RWPE1 (cell line): Measurements from ENCODE around the gene MRTFB.
A peak's percentile ranks its signal among the peaks of the same experiment; 100 is the strongest.

ENCODE experiments used
- CTCF ChIA-PET: fragments of 350-600 bp; sonication (Branson Sonifier 250); formaldehyde crosslinking; extraction: SDS; loops from one replicate; lab custom pipeline; 2021; lab: Yijun Ruan, JAX
- POLR2A ChIA-PET: fragments of 400-600 bp; formaldehyde crosslinking; extraction: SDS; loops from one replicate; lab custom pipeline; 2020; ENCODE audit warnings: antibody characterized with exemption; ENCODE audit not compliant: low non-redundant PET; lab: Yijun Ruan, JAX
- DNase-seq: peaks from one replicate; pipeline ENCODE4 v3.0.0; 2012; ENCODE audit warnings: low spot score
- H3K27ac ChIP-seq: fragments of 450-650 bp; 2 replicates; pipeline ENCODE4 v1.5.1; 2017
- CTCF ChIP-seq: fragments of 450-650 bp; conservative IDR thresholded peaks from 2 replicates; pipeline ENCODE4 v1.5.1; 2017; ENCODE audit warnings: low read depth, mild to moderate bottlenecking

MRTFB gene

GRCh38 chr16:14301169-14302030 lies 230.3 kb downstream of the MRTFB start:
- DNase-seq = peak; percentile 53
- TF ChIP-seq CTCF = peak; percentile 21; the same call in 1 of the 2 replicates
- CTCF ChIA-PET = interaction anchor here (0.6 to 3.5 kb wide), 6 partner anchors 9 to 288 kb away, joined by 3 to 14 read pairs (median 4); no protein-coding TSS in a partner anchor
- H3K27ac ChIP-seq = peak overlapping the region; percentile 90
- POLR2A ChIA-PET = interaction anchor here (0.7 kb wide), 1 partner anchor 188 kb away, joined by 3 read pairs; no protein-coding TSS in a partner anchor

GRCh38 chr16:14302031-14302398 lies 230.9 kb downstream of the MRTFB start:
- peak; percentile 71 for DNase-seq
- POLR2A ChIA-PET = no interaction called here
- peak overlapping the region; percentile 90 for H3K27ac ChIP-seq
- CTCF ChIA-PET = interaction anchor here (0.7 to 0.9 kb wide), 2 partner anchors 30 to 288 kb away, joined by 3 to 4 read pairs; no protein-coding TSS in a partner anchor
- TF ChIP-seq CTCF = no peak

GRCh38 chr16:14302399-14303181 lies 231.5 kb downstream of the MRTFB start:
- no peak for DNase-seq
- ChIA-PET POLR2A (interaction anchor here (0.7 kb wide), 1 partner anchor 32 kb away, joined by 5 read pairs; no protein-coding TSS in a partner anchor), CTCF (interaction anchor here (0.7 to 0.8 kb wide), 2 partner anchors 199 to 687 kb away, joined by 3 to 4 read pairs; no protein-coding TSS in a partner anchor)
- peak overlapping the region; percentile 90 for H3K27ac ChIP-seq
- no peak for TF ChIP-seq CTCF

GRCh38 chr16:14303182-14303618 lies 232.1 kb downstream of the MRTFB start:
- no peak for TF ChIP-seq CTCF
- peak overlapping the region; percentile 90 for H3K27ac ChIP-seq
- DNase-seq = no peak
- ChIA-PET CTCF (interaction anchor here (0.7 to 0.8 kb wide), 3 partner anchors 17 to 687 kb away, joined by 3 to 7 read pairs (median 4); no protein-coding TSS in a partner anchor), POLR2A (interaction anchor here (0.5 to 0.7 kb wide), 2 partner anchors 31 to 184 kb away, joined by 3 to 5 read pairs; no protein-coding TSS in a partner anchor)

- ChIA-PET CTCF (interaction anchor here (0.7 to 0.8 kb wide), 2 partner anchors 17 to 198 kb away, joined by 3 to 7 read pairs; no protein-coding TSS in a partner anchor), POLR2A (interaction anchor here (0.5 to 0.7 kb wide), 2 partner anchors 66 to 183 kb away, joined by 3 read pairs; no protein-coding TSS in a partner anchor)
- peak overlapping the region; percentile 90 for H3K27ac ChIP-seq
- TF ChIP-seq CTCF = no peak
- DNase-seq = no peak
These were observed 232.7 kb downstream of the MRTFB start for GRCh38 chr16:14303639-14304394.
